AG04450 (cell line): ENCODE data around the gene ENTPD3. TPM values are rescaled to one million over a fixed set of nuclear protein-coding genes. Genes with fewer than 3 reads are reported as not detected.

ENCODE experiments used
- CTCF ChIA-PET: fragments of 300-600, 350-600 bp; formaldehyde crosslinking; extraction: SDS; loops from one replicate; lab custom pipeline; 2022; ENCODE audit warnings: antibody characterized with exemption, inconsistent platforms; lab: Charles Lee
- POLR2A ChIA-PET: fragments of 350-600 bp; formaldehyde crosslinking; extraction: SDS; loops from one replicate; lab custom pipeline; 2021; ENCODE audit warnings: antibody characterized with exemption, inconsistent platforms; lab: Yijun Ruan, JAX
- DNase-seq: peaks from one replicate; pipeline ENCODE4 v3.0.0-alpha.2; 2011; ENCODE audit warnings: low read depth, low spot score
- H3K27ac ChIP-seq: one replicate; pipeline ENCODE4 v1.5.1; 2012; ENCODE audit warnings: low read depth, low read length, control low read depth
- H3K27me3 ChIP-seq: one replicate; pipeline ENCODE4 v1.6.0; 2012; ENCODE audit warnings: low read length; ENCODE audit not compliant: control insufficient read depth, insufficient read depth
- H3K4me3 ChIP-seq: 2 replicates; pipeline ENCODE4 v1.5.1; 2011; ENCODE audit warnings: mild to moderate bottlenecking, low read depth, low read length, control low read depth
- H3K9me3 ChIP-seq: 2 replicates; pipeline ENCODE4 v1.5.1; 2012; ENCODE audit warnings: low read length; ENCODE audit not compliant: control insufficient read depth, insufficient read depth
- polyA plus RNA-seq: library from polyadenylated mRNA; depleted of rRNA; stranded (reverse); fragments of >200 nt; gene quantifications from 2 replicates; pipeline ENCODE4 v1.2.3, GENCODE V29; 2011
- TF ChIP-seq, protein P1 (sequence below): IDR thresholded peaks from 2 replicates; pipeline ENCODE4 v1.5.1; 2011; ENCODE audit warnings: low read depth, low read length, control low read depth, inconsistent platforms

ENTPD3 gene
- polyA plus RNA-seq, 1 experiment: not detected

DNA sequence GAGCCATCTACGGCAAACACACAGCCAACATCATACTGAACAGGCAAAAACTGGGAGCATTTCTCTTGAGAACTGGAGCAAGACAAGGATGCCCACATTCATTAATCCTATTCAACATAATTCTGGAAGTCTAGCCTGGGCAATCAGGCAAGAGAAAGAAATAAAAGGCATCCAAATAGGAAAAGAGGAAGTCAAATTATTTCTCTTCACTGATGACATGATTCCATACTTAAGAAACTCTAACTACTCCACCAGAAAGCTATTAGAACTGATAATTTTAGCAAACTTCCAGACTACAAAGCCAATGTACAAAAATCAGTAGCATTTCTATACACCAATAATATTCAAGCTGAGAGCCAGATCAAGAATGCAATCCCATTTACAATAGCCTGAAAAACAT, 17.3 kb upstream of the ENTPD3 start:
- no peaks in the 10 kb centered on the region for H3K9me3 ChIP-seq
- ChIA-PET CTCF (no interaction called here), POLR2A (no interaction called here)
- no peaks in the 10 kb centered on the region for H3K27me3 ChIP-seq
- no peak overlapping the region for H3K27ac ChIP-seq
- no peak for DNase-seq
- TF ChIP-seq, protein P1, sequence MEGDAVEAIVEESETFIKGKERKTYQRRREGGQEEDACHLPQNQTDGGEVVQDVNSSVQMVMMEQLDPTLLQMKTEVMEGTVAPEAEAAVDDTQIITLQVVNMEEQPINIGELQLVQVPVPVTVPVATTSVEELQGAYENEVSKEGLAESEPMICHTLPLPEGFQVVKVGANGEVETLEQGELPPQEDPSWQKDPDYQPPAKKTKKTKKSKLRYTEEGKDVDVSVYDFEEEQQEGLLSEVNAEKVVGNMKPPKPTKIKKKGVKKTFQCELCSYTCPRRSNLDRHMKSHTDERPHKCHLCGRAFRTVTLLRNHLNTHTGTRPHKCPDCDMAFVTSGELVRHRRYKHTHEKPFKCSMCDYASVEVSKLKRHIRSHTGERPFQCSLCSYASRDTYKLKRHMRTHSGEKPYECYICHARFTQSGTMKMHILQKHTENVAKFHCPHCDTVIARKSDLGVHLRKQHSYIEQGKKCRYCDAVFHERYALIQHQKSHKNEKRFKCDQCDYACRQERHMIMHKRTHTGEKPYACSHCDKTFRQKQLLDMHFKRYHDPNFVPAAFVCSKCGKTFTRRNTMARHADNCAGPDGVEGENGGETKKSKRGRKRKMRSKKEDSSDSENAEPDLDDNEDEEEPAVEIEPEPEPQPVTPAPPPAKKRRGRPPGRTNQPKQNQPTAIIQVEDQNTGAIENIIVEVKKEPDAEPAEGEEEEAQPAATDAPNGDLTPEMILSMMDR: no peak
- H3K4me3 ChIP-seq: no peak overlapping the region

DNA sequence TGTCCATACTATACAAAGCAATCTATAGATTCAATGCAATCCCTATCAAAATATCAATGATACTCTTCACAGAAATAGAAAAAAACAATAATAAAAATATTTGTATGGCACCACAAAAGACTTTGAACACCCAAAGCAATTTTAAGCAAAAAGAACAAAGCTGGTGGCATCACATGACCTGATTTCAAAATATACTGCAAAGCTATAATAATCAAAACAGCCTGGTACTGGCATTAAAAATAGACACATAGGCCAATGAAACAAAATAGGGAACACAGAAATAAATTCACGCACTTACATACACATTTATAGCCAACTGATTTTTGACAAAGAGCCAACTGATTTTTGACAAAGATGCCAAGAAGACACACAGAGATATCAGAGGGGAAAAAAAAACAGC, 9.2 kb upstream of the ENTPD3 start:
- H3K27ac ChIP-seq: no peak overlapping the region
- no peaks in the 10 kb centered on the region for H3K27me3 ChIP-seq
- no peaks in the 10 kb centered on the region for H3K9me3 ChIP-seq
- TF ChIP-seq, protein P1: no peak
- CTCF ChIA-PET: no interaction called here
- DNase-seq: no peak
- POLR2A ChIA-PET: no interaction called here
- H3K4me3 ChIP-seq: no peak overlapping the region

DNA sequence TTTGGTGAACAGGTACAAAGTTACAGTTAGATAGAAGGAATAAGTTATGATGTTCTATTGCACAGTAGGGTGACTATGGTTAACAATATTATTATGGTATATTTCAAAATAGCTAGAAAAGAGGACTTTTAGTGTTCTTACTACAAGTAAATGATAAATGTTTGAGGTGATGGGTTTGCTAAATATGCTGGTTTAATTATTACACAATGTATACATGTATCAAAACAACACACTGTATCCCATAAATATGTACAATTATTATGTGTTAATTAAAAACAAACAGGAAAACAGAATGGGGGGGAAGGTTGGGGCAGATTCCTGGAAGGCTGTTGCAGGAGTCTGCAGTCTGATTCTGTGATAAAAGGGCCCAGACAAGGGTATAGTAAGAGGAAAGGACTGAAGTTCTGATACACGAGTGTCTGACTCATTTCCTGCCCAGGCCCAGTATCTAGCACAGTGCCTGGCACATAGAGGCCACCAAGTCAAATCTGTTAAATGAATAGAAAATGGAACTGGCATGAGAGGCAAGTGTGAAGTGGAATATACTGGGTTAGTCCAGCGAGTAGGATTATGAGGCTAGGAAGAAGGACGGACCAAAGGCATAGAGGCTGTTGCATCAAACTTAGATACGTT, 7.2 kb upstream of the ENTPD3 start:
- ChIA-PET POLR2A (no interaction called here), CTCF (no interaction called here)
- no peak overlapping the region for H3K27ac ChIP-seq
- no peaks in the 10 kb centered on the region for H3K9me3 ChIP-seq
- TF ChIP-seq, protein P1: no peak
- no peaks in the 10 kb centered on the region for H3K27me3 ChIP-seq
- no peak for DNase-seq
- H3K4me3 ChIP-seq: no peak overlapping the region

DNA sequence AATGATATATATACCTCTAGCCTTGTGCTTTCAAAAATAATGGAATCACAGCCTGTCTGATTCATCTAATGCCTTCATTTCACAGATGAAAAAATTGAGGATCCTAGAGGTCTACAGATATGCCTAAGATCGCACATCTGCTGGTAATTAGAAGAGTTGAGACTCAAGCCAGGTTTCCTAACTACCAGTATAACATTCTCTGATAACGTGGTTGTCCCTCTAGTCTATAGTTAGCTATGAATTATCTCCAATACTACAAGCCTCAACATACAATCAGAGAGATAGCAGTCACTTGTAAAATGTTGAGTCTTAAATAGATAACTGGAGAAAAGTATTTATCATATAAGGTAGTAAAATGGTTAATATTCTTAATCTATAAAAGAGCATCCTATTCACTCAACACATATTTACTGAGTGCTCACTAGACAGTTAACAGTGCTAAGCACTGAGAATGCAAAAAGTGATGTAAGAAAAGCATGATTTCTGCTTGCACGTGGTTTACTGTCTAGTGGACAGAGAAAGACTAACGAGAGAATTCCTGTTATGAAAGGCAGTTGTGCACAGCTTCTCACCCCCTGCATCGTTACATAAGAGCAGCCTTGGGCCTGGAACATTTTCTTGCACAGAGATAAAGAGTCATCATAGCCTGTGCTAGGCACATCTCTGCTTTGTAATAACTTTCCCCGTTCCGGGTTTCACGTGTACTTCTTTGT, 4.9 kb upstream of the ENTPD3 start:
- POLR2A ChIA-PET: no interaction called here
- no peak for DNase-seq

DNA sequence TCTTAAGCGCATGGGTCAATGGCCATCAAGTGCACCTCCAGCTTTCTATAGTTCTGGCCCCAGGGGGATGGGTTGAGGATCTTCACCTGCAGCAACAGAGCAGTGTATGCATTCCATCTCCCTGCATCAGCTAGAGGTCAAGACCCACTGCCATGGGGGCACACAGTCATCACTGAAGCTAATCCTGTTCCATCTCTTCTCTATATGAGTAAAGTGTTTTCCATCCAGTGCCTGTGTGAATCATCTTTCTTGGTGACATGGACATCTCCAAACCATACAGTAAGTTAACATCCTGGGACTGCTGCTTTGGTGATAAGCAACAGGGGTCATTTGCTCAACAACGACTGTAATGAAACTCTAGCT, 4.4 kb upstream of the ENTPD3 start:
- CTCF ChIA-PET: no interaction called here
- no peak overlapping the region for H3K27ac ChIP-seq
- no peak overlapping the region for H3K4me3 ChIP-seq
- no peak for DNase-seq
- TF ChIP-seq, protein P1: no peak
- no peaks in the 10 kb centered on the region; the same call in 1 of the 2 replicates for H3K9me3 ChIP-seq
- POLR2A ChIA-PET: no interaction called here
- H3K27me3 ChIP-seq: peaks cover 14% of the 10 kb centered on the region

More for the DNA sequence above, 4.9 kb upstream of the ENTPD3 start:
- Histone ChIP-seq H3K4me3 (no peak overlapping the region), H3K9me3 (no peaks in the 10 kb centered on the region; the same call in 1 of the 2 replicates), H3K27ac (no peak overlapping the region), H3K27me3 (peaks cover 8% of the 10 kb centered on the region)
- TF ChIP-seq, protein P1: no peak
- CTCF ChIA-PET: no interaction called here
